AG09319 (cell line): ENCODE results near the gene RXRB.
"Not testable (repeated sequence)": the region's sequence is repeated elsewhere in the genome, so short reads cannot be mapped to it uniquely, and the experiment has no call there.

ENCODE experiments used
- DNase-seq: peaks from one replicate; pipeline ENCODE4 v3.0.0-alpha.2; 2010; ENCODE audit warnings: low read depth; ENCODE audit errors: extremely low read depth
- CTCF ChIP-seq: IDR thresholded peaks from 2 replicates; pipeline ENCODE4 v1.5.1; 2011; ENCODE audit warnings: low read depth, mild to moderate bottlenecking, inconsistent platforms, low read length, moderate library complexity

RXRB gene

DNA sequence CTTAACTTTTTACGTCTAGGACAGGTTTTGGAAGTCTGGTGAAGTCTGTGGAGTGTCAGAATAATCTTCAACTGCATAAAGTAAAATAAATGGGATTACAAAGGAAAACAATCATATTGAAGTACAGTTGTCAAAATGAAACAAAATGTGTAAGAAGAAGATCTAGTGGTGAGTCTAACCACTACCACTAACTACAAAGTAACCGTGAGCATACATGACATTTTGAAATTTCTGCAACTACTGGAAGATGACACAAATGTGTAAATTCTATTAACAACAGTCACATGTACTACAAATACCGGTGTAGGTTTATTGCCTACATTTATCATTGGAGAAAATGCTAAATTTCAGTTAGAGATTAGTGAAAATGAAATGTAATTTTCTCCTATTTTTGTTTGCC is 41.5 kb upstream of the RXRB start:
- no peak for DNase-seq
- no peak for TF ChIP-seq CTCF

DNA sequence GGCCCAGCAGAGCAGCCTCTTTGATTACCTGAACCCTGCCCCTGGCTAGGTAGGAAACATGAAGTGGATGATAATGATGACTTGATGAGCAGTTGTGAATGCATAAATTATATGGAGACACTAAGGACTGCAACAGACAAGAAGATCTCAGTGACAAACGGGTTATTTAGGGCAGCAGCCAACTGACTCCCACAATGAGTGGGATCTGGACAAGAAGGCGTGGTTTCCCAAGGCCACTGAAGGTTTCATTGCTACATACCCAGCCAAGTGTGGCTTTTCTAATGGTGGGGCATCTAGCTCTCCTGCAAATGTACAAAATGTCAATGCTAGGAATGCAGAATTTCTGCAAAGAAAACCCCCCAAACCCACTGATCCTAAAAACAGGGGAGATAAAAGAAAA is 37.3 kb upstream of the RXRB start:
- DNase-seq = no peak
- no peak for TF ChIP-seq CTCF

DNA sequence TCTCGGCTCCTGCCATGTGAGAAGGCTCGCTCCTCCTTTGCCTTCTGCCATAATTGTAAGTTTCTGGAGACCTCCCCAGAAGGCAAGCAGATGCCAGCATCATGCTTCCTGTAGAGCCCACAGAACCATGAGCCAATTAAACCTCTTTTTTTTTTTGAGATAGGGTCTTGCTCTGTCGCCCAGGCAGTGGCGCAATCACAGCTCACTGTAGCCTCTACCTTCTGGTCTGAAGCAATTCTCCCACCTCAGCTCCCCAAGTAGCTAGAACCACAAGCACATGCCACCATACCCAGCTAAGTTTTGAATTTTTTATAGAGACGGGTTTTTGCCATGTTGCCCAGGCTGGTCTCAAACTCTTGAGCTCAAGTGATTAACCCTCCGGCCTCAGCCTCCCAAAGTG is 36.4 kb upstream of the RXRB start:
- no peak for DNase-seq

DNA sequence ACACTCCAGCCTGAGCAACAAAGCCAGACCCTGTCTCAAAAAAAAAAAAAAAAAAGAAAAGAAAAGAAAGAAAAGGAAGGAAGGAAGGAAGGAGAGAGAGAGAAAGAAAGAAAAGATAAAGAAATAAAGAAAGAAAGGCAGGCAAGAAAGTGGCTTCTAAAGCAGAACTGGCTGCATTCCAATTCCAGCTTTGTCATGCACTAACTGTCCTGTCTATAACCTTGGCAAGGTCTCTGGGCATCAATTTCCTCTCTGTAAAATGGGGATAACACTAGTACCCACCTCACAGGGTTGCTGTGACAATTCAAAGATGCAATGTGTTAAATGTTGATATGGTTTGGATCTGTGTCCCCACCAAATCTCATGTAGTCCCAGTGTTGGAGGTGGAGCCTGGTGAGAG is 35.9 kb upstream of the RXRB start:
- DNase-seq = no peak
- TF ChIP-seq CTCF = no peak

More for the DNA sequence above, 36.4 kb upstream of the RXRB start:
- TF ChIP-seq CTCF = no peak

GRCh38 chr6:33235221-33235634 is 34.8 kb upstream of the RXRB start:
- no peak for TF ChIP-seq CTCF
- DNase-seq = no peak

DNA sequence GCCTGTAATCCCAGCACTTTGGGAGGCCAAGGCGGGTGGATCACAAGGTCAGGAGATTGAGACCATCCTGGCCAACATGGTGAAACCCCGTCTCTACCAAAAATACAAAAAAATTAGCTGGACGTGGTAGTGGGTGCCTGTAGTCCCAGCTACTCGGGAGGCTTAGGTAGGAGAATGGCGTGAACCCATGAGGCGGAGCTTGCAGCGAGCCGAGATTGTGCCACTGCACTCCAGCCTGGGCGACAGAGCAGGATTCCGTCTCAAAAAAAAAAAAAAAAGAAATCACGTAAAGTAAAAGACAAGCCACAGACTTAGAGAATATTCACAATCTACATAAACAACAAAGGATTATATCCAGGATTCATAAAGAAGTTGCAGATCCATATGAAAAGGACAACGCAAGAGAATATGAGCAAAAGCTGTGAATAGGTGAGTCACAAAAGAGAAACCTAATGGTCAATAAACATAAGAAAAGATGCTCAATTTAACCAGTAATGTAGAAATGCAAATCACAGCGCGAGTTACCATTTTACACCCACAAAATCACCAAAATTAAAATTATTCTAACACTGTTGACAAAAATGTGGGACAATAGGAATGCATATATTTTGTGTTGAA is 26.1 kb upstream of the RXRB start:
- not testable (repeated sequence) for DNase-seq

DNA sequence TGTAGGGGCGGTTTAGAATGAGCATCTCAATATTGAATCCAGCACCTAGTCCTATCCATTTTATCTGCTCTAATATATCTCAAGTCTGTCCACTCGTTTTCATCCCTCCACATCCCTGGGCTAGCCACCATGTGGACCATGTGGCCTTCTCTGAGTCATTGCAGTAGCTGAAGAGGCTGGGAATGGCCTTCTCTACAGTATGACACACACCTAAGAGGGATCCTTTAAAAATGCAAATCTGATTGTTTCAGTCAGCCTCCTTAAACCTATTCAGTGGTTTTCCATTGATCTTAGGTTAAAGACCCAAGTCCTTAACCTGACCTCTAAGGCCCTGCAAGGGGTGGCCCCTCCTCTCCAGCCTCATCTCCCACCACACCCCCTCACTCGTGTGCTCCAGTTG is 17.2 kb upstream of the RXRB start:
- DNase-seq = no peak

More for the DNA sequence above, 17.2 kb upstream of the RXRB start:
- TF ChIP-seq CTCF = no peak
